ENCODE results near the gene CARM1.

CARM1 gene

DNA sequence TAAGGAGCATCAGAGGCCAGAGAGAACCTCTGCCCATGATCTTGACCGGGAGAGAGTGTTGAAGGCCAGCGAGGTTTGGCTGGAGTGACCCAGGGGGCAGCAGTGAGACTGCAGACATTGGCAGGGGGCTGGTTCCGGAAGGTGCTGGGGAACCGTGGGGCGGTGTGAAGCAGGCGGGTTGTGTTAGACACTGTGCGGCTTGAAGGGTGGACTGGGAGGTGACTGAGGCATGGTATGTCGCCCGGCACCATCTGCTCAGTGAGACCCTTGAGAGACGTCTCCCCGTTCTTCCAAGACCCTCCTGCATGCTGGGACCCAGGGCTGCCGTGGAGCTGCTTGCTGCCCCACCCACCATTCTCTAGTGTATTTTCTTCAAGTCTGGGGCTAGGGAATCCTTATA lies 24.6 kb downstream of the CARM1 start:
- H3K27ac ChIP-seq, result no peak overlapping the region
- H3K4me3 ChIP-seq, result no peak overlapping the region

DNA sequence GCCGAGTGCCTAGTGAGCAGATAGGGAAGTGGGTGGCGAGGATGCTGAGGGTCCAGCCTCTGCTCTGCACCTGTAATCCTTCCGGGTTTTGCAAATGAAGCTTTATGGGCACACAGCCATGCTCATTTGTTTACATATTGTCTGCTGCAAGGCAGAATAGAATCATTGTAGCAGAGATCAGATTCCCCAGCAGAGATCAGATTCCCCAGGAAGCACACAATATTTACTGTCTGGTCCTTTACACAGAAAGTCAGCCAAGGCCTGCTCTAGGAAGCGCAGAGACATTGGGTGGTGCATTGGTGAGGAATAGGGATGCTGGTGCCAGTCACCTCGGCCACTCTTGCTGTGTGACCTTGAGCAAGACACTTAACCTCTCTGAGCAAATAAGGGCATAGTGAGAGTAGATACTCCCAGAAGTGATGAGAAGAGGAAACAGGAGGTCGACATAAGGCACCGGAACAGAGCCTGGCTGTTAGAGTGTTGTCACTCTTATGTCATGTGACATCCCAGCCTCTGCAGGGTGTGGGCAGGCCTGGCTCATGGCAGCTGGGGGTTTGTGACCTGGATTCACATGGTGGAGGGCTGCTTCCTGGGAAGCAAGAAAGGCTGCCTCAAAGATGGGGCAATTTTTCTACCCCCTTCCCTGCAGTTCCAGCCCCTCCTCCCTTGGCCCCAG lies 25.6 kb downstream of the CARM1 start:
- H3K4me3 ChIP-seq, result no peak overlapping the region
- H3K27ac ChIP-seq, result peak overlapping the region in 1 of 21 experiments; percentile 1

DNA sequence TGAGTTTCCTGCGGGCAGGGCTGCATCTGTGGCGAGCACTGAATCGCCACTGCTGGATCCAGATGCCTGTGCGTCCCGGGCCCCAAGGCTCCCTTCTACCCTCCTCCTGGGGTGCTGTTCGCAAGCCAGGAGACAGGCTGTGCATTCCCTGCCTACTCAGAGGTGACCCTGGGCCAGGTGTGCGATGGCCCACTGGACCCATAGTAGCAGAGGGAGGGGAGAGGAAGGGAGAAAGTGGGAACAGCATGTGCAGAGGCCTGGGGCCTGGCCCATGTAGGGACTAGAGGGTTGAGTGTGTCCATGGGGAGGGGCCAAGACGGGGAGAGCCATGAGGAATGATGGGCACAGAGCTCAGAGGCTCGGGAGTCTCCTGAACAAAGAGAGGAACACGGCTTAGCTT lies 27.3 kb downstream of the CARM1 start:
- Histone ChIP-seq H3K27ac (peak overlapping the region in 5 of 21 experiments; percentile 5 to 74 (median 34)), H3K4me3 (no peak overlapping the region)

DNA sequence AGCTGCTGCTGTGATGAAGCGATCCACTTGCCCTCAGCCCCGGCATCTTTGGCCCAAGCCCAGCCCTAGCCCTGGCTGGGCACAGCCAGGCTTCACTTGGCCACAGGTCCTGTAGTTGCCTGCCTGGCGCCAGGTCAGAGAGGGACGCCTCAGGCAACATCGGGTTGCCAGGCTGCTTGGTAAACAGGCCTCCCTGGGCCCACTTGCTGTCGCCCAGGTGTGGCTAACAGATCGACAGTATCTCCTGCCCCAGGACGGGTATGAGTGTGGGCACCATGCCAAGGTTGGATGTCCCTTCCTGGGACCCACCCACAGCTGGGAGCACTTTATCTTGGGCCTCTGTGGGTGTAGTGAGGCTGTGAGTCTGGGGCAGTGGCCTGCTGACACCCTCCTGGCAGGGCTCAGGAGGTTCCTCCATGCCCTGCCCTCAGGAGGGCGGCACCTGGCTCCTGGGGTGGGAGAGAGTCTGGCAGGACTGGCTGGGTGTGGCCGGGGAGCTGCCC lies 27.8 kb downstream of the CARM1 start:
- H3K27ac ChIP-seq, result peak overlapping the region in 10 of 21 experiments; percentile 5 to 74 (median 36)
- no peak overlapping the region for H3K4me3 ChIP-seq

DNA sequence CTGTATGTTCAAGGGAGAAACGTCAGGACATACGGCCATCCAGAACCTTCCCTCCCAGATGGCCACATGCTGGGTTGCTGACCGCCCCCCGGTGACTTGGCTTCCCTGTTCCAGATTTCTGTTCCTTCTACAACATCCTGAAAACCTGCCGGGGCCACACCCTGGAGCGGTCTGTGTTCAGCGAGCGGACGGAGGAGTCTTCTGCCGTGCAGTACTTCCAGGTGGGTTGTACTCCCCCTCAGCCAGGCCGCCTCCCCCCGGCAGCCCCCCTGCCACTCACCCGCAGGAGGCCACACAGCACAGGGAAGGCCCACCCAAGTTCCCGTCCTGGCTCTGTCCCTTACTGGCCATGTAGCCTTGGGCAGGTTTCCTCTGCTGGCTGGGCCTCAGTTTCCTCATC lies 36.6 kb downstream of the CARM1 start:
- Histone ChIP-seq H3K4me3 (no peak overlapping the region), H3K27ac (no peak overlapping the region)

DNA sequence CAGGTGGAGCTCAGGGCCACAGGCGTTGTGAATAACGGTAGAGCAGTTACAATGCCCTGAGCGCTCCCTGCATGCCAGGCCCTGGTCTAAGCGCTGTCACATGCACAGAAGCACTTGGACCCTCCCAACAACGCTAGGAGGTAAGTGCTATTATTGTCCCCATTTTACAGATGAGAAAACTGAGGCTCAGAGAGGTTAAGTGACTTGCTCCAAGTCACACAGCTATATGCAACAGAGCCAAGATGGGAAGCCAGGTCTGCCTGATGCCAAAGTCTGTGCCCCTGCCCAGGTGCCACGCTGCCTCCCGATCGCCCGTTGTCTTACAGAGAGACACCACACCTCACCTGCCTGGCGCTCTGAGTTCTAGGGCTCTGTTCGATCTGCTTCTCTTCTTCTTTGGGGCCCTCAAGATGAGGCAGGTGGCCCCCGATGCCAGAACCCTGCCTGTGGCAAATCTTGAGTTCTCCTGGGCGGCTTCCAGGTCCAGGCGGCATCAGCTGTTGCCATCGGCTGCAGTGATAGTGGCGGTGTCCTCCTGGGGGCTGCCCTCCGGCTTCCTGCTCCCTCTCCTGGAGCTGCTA lies 37.1 kb downstream of the CARM1 start:
- H3K27ac ChIP-seq, result no peak overlapping the region

DNA sequence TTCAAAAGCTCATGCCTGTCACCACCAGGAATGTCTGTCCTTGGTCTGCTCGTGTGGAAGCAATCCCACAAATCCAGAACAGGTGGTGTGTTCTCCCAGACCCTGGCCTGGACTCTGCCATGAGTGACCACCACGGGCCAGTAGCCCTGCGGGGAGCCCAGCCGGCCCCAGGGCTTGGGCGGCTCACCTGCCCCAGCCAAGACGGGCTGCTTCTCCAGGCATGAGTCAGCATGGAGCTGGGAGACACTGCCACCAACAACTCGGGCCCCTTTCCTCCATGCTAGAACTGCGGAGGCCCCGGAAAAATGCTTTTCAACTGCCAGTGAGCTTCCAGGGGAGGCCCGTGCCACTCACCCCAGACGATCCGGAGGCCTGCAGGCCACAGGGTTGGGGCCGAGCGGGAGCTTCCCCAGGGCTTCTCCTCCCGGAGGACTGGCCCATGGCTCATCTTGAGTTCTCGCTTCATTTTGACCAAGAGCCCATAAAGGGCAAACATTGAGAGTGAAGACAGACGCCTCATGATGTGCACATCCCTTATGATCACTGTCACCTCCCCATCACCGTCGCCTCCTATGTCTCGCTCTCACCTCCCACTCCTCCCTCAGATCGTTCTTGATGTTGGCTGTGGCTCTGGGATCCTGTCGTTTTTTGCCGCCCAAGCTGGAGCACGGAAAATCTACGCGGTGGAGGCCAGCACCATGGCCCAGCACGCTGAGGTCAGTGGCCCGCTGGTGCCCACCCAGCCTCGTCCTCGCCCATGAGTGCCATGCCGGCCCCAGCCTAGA lies 40.4 kb downstream of the CARM1 start:
- H3K27ac ChIP-seq, result no peak overlapping the region
- no peak overlapping the region for H3K4me3 ChIP-seq

More for the DNA sequence above, 37.1 kb downstream of the CARM1 start:
- H3K4me3 ChIP-seq, result no peak overlapping the region

DNA sequence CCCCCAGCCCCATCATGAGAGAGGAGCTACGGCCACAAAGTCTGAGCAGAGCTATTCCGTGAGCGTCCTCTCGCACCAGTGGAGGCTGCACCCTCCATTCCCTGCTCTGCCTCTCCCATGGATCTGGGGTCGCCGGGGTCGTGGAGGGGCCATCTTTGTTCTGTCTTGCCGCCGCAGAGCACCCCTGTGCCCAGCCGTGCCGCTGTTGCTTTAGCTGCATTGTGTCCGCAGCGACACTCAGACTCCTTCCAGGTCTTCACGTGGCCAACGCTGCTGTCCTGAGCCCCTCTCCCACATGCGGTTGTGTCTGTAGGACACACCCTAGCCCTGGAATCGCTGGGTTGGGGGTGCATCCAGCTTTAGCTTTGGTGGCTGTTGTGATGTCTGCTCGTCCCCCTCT lies 41.3 kb downstream of the CARM1 start:
- Histone ChIP-seq H3K27ac (no peak overlapping the region), H3K4me3 (no peak overlapping the region)

DNA sequence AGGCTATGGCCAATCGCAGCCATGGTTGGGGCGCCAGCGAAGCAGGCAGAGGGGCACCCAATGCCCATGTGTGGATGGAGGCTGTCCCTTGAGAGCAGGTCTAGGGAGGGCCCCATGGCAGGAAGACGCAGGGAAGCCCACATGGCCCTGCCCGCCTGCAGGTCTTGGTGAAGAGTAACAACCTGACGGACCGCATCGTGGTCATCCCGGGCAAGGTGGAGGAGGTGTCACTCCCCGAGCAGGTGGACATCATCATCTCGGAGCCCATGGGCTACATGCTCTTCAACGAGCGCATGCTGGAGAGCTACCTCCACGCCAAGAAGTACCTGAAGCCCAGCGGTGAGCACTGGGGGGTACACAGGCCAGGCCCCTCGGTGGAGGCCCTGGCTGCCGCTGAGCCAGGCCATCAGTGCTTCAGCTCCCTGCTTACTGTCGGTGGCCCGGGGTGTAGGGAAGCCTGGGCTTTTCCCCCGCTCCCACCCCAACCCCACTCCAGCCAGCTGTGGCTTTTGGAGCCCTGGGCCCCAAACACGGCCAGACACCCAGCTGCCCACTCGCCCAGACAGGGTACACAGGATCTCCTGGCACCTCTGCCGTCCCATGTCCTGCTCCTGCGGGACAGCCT lies 42.5 kb downstream of the CARM1 start:
- Histone ChIP-seq H3K4me3 (no peak overlapping the region), H3K27ac (peak overlapping the region in 1 of 21 experiments; percentile 38)

DNA sequence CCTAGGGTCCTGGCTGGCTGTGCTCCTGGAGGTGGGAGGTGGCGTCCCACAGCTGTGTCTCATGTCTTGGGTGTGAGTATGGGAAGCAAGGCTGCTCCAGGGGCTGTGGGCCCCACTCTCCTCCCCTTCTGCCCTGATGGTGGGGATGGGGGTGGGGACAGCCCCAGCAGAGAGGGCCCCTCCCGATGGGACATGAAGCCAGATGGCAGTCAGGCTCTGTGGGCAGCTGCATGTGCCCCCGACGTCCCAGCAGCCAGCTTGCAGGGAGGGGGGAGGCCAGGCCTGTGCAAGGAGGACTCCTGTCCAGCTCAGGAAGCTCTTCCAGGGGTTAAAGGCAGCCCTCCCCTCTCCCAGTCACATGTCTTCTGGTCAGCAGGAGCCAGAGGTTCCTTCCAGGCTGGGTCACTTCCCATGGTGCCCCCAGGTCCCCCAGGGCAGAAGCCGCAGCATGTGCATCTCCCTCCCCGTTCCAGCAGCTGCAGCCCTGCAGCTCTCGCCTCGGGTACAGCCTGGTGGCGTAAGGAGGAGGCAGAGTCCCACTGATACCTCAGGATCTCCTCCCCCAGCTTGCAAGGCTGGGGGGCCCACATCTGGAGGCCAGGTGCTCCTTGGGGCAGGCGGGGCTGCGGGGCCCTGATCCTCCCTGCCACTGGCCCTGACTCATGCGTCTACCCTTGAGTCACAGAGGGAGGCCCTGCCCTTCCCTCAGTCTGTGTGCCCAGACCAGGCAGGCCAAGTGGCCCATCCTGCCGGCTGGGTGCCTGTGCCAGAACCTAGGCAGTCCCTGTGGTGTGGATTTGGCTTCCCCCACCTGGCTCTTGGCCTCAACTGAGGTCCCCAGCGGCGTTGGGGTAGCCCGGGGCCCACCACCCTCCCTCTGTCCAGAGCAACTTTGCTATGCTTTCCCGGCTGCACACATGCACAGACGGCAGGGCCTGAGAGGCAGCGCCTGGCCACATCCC lies 44.1 kb downstream of the CARM1 start:
- Histone ChIP-seq H3K4me3 (no peak overlapping the region), H3K27ac (peak overlapping the region in 20 of 21 experiments; percentile 4 to 75 (median 50))

DNA sequence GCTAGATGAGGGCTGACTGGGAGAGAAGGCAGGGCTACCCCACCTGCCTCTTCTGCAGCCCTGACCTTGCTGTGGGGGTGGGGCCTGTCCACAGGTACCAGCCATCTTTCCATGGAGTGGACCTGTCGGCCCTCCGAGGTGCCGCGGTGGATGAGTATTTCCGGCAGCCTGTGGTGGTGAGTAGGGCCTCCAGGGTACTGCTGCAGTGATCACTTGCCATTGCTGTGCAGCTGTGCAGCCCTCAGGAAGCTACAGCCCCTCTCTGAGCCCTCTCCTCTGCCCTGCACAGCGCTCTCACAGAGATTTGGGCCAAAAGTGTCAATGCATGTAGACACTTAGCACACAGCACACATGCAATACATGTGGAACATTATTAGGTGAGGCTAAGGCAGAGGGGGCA lies 45.2 kb downstream of the CARM1 start:
- H3K27ac ChIP-seq, result peak overlapping the region in 7 of 21 experiments; percentile 4 to 63 (median 44)
- H3K4me3 ChIP-seq, result no peak overlapping the region

DNA sequence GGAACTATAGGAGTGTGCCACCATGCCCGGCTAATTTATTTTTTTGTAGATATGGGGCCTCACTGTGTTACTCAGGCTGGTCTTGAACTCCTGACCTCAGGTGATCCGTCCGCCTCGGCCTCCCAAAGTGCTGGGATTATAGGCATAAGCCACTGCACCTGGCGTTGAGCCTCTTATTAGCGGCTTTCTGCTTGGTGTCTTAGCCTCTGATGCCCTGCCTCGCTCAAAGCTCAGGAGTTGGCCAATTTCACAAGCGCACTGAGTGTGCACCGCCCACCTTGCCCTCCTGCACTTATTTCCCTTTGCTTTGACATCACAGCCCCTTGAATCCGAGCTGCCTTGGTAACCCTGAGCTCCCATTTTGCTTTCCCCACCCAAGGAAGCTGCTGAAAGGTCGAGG lies 47.0 kb downstream of the CARM1 start:
- H3K27ac ChIP-seq, result no peak overlapping the region
- H3K4me3 ChIP-seq, result no peak overlapping the region

DNA sequence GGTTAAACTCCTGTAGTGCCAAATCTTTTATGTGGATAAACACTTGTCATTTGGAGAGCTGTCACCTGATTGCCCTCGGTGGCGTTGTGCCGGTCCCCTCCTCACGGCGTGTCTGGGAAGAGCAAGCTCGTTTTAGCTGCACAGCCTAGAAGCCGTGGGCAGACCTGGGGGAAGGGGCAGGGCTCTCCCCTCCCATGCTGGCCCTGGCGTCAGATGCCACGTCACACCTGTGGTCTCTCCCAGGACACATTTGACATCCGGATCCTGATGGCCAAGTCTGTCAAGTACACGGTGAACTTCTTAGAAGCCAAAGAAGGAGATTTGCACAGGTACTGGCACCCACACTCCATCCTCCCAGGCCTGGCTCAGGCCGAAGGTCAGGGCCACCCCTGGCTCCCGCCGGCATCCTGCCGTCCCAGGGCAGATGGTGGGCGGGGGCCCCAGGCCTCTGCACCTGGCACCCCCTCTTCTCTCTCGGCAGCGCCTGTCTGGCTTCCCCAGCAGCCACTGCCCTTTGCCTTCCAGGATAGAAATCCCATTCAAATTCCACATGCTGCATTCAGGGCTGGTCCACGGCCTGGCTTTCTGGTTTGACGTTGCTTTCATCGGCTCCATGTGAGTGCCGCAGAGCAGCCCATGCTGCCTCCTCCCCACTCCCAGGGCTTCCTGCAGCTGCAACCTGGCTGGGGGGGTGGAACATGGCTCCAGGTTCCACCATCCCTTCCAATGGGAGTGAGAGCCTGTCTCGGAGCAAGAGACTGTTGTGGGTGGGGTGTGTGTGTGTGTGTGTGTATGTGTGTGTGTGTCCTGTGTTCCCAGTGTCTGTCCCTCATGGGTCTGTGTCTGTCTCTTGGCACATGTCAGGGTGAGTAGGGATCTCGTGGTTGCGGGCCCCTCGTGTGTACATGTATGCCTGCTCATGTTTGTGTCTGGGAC lies 48.3 kb downstream of the CARM1 start:
- Histone ChIP-seq H3K27ac (peak overlapping the region in 1 of 21 experiments; percentile 60), H3K4me3 (no peak overlapping the region)

DNA sequence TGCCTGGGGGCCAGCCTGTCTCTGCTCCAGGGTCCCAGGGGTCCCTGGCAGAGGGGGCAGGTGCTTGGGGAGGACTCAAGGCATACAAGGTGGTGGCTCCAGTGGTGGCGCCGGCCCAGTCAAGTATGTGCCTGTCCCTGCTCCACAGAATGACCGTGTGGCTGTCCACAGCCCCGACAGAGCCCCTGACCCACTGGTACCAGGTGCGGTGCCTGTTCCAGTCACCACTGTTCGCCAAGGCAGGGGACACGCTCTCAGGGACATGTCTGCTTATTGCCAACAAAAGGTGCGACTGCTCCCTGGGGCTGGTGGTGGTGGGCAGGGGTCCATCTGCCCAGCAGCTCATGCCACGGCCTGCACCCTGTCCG lies 48.9 kb downstream of the CARM1 start:
- H3K4me3 ChIP-seq, result no peak overlapping the region
- H3K27ac ChIP-seq, result no peak overlapping the region

DNA sequence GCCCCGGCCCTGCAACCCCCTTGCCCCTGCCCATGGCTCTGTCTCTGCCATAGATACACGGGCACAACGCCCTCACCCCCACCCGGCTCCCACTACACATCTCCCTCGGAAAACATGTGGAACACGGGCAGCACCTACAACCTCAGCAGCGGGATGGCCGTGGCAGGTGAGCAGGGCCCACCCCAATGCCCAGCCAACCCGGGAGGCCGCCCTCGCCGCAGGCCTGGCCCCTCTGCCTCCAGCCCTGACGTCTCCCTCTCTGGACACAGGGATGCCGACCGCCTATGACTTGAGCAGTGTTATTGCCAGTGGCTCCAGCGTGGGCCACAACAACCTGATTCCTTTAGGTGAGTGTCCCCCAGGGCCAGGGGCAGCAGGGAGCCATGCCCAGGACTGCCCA lies 49.4 kb downstream of the CARM1 start:
- H3K4me3 ChIP-seq, result no peak overlapping the region
- no peak overlapping the region for H3K27ac ChIP-seq

DNA sequence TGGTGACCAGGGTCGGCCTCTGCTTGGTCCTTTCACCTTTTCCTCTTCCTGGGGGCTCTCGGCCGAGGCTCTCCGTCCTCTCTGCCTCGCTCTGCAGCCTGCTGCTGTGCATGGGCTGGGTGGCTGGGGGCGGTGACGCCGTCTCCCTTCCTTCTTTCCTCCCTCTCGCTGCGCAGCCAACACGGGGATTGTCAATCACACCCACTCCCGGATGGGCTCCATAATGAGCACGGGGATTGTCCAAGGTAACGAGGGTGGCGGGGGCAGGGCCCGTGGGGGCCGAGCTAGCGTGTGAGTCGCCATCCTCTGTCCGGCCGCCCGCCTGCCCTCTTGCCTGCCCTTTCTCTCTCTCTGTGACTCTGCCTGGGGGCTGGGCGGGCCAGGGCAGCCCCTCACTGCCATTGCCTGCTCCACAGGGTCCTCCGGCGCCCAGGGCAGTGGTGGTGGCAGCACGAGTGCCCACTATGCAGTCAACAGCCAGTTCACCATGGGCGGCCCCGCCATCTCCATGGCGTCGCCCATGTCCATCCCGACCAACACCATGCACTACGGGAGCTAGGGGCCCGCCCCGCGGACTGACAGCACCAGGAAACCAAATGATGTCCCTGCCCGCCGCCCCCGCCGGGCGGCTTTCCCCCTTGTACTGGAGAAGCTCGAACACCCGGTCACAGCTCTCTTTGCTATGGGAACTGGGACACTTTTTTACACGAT lies 50.0 kb downstream of the CARM1 start:
- H3K27ac ChIP-seq, result no peak overlapping the region
- H3K4me3 ChIP-seq, result no peak overlapping the region

DNA sequence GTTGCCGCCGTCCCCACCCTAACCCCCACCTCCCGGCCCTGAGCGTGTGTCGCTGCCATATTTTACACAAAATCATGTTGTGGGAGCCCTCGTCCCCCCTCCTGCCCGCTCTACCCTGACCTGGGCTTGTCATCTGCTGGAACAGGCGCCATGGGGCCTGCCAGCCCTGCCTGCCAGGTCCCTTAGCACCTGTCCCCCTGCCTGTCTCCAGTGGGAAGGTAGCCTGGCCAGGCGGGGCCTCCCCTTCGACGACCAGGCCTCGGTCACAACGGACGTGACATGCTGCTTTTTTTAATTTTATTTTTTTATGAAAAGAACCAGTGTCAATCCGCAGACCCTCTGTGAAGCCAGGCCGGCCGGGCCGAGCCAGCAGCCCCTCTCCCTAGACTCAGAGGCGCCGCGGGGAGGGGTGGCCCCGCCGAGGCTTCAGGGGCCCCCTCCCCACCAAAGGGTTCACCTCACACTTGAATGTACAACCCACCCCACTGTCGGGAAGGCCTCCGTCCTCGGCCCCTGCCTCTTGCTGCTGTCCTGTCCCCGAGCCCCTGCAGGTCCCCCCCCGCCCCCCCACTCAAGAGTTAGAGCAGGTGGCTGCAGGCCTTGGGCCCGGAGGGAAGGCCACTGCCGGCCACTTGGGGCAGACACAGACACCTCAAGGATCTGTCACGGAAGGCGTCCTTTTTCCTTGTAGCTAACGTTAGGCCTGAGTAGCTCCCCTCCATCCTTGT lies 50.7 kb downstream of the CARM1 start:
- no peak overlapping the region for H3K4me3 ChIP-seq
- H3K27ac ChIP-seq, result no peak overlapping the region
